Panc1 (cell line): Measurements from ENCODE around the gene SLC9B2.

Experiments
- CTCF ChIP-seq: fragments of 450-650 bp; IDR thresholded peaks from 2 replicates; pipeline ENCODE4 v1.5.1; 2017; ENCODE audit warnings: mild to moderate bottlenecking
- POLR2AphosphoS5 ChIP-seq: IDR thresholded peaks from 2 replicates; pipeline ENCODE4 v1.6.1; 2012; ENCODE audit warnings: mild to moderate bottlenecking, low read depth, low read length, moderate library complexity
- REST ChIP-seq, 2 experiments: IDR thresholded peaks; 2 replicates each; pipeline ENCODE4 v1.6.1; 2011 to 2012; ENCODE audit warnings: low read depth in 2 of 2, control low read depth in 1 of 2, low read length in 1 of 2, mild to moderate bottlenecking in 1 of 2, moderate library complexity in 1 of 2; ENCODE audit not compliant: insufficient read depth in 1 of 2

GRCh38 chr4:103024996-103025395 is 51.6 kb downstream of the SLC9B2 start:
- TF ChIP-seq POLR2AphosphoS5: no peak
- TF ChIP-seq CTCF: no peak
- no peak for TF ChIP-seq REST (IDR thresholded peaks at IDR 0.05; ENCODE audit: insufficient read depth in 1 of 2, low read depth in 2 of 2, low read length in 1 of 2)
